Measurements from ENCODE around the gene MYO18A.
A peak's percentile ranks its signal among the peaks of the same experiment; 100 is the strongest.

MYO18A gene

DNA sequence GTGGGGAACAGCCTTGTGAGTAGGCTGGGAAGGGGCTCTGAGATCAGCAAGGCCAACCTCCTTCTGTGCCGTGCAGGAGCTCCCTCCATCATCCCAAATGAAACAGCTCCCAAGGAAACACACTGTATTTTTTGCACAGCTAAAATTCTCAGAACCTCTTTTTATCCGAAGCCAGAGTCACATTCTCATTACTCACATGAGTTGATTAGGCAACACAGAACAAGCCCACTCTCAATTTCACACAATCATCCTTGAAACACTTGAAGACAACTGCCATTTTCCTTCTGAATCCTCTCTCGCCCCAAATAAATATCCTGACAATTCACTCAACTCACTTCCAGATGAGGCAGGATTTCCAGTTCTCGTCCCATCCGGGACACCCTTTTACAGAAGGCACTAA lies 66.1 kb downstream of the MYO18A start:
- TF ChIP-seq TAF1 (IDR thresholded peaks at IDR 0.05; ENCODE audit: borderline replicate concordance, insufficient read depth, low read length) (no peak), FOXP2 (optimal IDR thresholded peaks at IDR 0.05; ENCODE audit: borderline replicate concordance, extremely low read depth, extremely low read length, insufficient read depth) (no peak), POLR2AphosphoS5 (IDR thresholded peaks at IDR 0.05; ENCODE audit: low read depth, low read length) (no peak), SIN3A (IDR thresholded peaks at IDR 0.05; ENCODE audit: borderline replicate concordance, insufficient read depth, low read length) (no peak)
- TF ChIP-seq, protein P1, sequence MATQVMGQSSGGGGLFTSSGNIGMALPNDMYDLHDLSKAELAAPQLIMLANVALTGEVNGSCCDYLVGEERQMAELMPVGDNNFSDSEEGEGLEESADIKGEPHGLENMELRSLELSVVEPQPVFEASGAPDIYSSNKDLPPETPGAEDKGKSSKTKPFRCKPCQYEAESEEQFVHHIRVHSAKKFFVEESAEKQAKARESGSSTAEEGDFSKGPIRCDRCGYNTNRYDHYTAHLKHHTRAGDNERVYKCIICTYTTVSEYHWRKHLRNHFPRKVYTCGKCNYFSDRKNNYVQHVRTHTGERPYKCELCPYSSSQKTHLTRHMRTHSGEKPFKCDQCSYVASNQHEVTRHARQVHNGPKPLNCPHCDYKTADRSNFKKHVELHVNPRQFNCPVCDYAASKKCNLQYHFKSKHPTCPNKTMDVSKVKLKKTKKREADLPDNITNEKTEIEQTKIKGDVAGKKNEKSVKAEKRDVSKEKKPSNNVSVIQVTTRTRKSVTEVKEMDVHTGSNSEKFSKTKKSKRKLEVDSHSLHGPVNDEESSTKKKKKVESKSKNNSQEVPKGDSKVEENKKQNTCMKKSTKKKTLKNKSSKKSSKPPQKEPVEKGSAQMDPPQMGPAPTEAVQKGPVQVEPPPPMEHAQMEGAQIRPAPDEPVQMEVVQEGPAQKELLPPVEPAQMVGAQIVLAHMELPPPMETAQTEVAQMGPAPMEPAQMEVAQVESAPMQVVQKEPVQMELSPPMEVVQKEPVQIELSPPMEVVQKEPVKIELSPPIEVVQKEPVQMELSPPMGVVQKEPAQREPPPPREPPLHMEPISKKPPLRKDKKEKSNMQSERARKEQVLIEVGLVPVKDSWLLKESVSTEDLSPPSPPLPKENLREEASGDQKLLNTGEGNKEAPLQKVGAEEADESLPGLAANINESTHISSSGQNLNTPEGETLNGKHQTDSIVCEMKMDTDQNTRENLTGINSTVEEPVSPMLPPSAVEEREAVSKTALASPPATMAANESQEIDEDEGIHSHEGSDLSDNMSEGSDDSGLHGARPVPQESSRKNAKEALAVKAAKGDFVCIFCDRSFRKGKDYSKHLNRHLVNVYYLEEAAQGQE (IDR thresholded peaks at IDR 0.05; ENCODE audit: insufficient read depth in 1 of 2, low read depth in 2 of 2, low read length in 2 of 2): no peak

DNA sequence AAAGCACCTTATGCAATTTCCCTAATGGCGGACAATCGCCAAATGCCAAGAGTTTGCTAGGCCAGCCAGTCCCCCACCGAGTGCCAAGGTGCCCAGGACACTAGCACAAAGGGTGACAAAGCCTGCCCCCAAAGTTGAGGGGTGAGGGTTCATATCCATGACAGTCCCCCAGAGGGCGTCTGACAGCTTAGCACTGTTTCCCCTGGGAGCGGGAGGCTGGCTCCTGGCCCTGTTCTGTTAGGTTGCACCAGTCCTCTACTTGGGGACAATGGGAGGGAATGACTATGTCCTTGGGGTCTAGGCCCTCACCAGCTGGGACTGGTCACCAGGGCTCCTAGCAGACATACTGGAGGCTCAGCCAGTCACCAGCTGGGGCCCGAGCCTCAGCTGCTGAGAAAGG lies 66.9 kb downstream of the MYO18A start:
- TF ChIP-seq, protein P1 (IDR thresholded peaks at IDR 0.05; ENCODE audit: insufficient read depth in 1 of 2, low read depth in 2 of 2, low read length in 2 of 2): no peak
- TF ChIP-seq FOXP2 (optimal IDR thresholded peaks at IDR 0.05; ENCODE audit: borderline replicate concordance, extremely low read depth, extremely low read length, insufficient read depth) (no peak), POLR2AphosphoS5 (IDR thresholded peaks at IDR 0.05; ENCODE audit: low read depth, low read length) (no peak), SIN3A (IDR thresholded peaks at IDR 0.05; ENCODE audit: borderline replicate concordance, insufficient read depth, low read length) (no peak), TAF1 (IDR thresholded peaks at IDR 0.05; ENCODE audit: borderline replicate concordance, insufficient read depth, low read length) (no peak)

DNA sequence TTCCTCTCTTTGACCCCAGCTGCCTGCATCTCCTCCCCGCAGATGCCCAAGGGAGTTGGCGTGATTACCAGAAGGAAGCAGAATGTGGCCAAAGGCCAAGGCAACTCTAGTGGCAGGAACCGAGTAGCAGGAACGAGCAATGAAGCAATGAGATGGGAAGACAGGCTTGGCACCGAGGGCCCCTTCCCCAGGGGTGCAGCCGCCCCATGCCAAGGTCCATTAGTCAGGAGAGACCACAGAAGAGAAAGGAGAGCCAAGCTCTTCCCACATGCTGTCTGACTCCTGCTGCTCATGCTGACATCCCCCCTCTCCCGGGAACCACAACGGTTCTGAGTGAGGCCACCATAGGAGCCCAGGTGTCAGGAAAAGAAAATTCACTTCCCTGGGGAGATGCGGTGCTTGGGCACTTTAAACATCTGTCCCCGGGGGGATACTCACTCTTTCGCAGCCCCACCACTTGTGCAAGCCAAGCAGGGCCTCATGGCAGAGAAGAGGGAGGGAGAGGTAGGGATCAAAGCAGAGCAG lies 67.4 kb downstream of the MYO18A start:
- TF ChIP-seq TAF1 (IDR thresholded peaks at IDR 0.05; ENCODE audit: borderline replicate concordance, insufficient read depth, low read length) (no peak), FOXP2 (optimal IDR thresholded peaks at IDR 0.05; ENCODE audit: borderline replicate concordance, extremely low read depth, extremely low read length, insufficient read depth) (no peak)

DNA sequence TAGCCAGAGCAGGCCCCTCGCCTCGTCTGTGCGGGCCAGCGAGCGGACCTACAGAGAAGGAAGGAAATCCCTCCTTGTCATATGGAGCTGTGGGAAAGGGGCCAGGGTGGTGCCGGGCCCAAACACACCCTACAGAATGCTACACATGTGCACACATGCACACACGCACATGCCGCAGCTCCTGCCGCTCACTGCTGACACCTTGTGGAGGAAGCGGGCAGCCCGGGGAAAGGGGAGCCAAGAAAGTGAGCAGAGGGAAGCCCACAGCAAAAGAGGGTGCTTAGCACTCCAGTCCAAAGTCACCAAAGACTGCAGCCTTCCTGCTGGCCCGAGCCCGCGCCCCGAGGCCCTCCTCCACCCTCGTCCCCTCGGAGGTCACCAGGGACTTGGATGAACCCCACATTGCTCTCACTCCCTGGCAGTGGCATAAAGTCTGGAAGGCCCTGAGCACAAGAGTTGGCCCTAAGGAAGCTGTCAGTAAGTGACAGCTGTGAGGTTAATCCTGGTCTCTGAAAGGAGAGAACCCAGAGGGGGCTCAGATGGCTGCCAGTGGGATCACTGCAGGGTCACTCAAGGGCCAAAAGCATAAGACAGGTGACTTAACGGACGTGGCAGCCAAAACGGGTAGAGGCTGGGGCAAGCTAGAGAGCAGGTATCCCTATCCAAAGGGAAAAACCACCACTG lies 68.2 kb downstream of the MYO18A start:
- TF ChIP-seq FOXP2 (optimal IDR thresholded peaks at IDR 0.05; ENCODE audit: borderline replicate concordance, extremely low read depth, extremely low read length, insufficient read depth) (no peak), TAF1 (IDR thresholded peaks at IDR 0.05; ENCODE audit: borderline replicate concordance, insufficient read depth, low read length) (no peak)
- TF ChIP-seq, protein P1 (IDR thresholded peaks at IDR 0.05; ENCODE audit: insufficient read depth in 1 of 2, low read depth in 2 of 2, low read length in 2 of 2): peak; percentile 49 to 51; a peak in 1 of 4 replicates

DNA sequence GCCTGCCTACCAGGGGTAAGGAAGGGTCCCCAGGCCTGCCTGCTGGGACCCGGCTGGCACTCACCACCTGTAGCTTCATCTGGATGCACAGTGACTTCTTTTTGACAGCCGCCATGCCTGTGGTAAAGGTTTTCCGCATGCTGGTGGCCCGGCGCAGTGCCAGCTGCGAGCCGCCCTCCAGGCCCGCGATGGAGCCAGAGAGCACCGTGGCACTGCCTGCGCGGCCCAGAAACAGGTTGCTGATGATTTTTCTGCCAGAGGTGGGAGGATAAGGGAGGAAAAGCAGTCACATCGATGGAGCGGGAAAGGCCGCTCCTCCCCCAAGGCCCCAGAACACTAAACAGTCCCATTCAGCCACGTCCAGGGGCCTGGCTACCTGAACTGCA lies 69.8 kb downstream of the MYO18A start:
- no peak for TF ChIP-seq SIN3A (IDR thresholded peaks at IDR 0.05; ENCODE audit: borderline replicate concordance, insufficient read depth, low read length)
- TF ChIP-seq, protein P1 (IDR thresholded peaks at IDR 0.05; ENCODE audit: insufficient read depth in 1 of 2, low read depth in 2 of 2, low read length in 2 of 2): no peak
- TF ChIP-seq TAF1 (IDR thresholded peaks at IDR 0.05; ENCODE audit: borderline replicate concordance, insufficient read depth, low read length): no peak
- no peak for TF ChIP-seq POLR2AphosphoS5 (IDR thresholded peaks at IDR 0.05; ENCODE audit: low read depth, low read length)
- no peak for TF ChIP-seq FOXP2 (optimal IDR thresholded peaks at IDR 0.05; ENCODE audit: borderline replicate concordance, extremely low read depth, extremely low read length, insufficient read depth)
